ENCODE results near the gene EEF1G.

The EEF1G gene

DNA sequence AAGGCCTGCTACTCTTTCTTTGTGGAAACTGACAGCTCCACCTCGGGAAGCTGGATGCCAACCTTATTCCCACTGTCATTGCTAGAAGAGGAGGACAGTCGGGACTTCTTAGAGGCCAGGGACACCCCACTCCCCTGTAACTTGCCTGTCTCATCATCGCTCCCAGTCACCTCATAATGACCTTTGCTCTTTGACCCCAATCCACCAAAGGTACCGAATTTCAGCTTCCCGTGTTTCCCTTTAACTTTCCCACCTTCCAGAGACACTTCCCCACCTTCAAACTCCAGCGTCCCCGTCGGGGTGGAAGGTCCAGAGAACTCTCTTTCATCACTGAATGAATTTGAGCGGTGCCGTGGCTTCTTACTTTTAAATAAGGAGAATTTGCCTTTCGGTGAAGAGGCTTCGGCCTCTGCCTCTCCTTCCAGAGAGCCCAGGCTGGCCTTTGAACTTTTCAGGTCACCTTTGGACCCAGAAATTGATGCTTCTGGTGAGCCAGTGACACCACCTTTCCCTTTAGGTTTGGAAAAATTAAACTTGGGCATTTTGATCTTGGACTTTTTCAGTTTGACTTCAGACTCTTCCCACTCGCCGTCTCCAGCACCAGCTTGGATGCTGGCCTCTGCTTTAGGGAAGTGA is 56.8 kb downstream of the EEF1G start:
- TF ChIP-seq, protein P1, sequence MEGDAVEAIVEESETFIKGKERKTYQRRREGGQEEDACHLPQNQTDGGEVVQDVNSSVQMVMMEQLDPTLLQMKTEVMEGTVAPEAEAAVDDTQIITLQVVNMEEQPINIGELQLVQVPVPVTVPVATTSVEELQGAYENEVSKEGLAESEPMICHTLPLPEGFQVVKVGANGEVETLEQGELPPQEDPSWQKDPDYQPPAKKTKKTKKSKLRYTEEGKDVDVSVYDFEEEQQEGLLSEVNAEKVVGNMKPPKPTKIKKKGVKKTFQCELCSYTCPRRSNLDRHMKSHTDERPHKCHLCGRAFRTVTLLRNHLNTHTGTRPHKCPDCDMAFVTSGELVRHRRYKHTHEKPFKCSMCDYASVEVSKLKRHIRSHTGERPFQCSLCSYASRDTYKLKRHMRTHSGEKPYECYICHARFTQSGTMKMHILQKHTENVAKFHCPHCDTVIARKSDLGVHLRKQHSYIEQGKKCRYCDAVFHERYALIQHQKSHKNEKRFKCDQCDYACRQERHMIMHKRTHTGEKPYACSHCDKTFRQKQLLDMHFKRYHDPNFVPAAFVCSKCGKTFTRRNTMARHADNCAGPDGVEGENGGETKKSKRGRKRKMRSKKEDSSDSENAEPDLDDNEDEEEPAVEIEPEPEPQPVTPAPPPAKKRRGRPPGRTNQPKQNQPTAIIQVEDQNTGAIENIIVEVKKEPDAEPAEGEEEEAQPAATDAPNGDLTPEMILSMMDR (IDR thresholded peaks at IDR 0.05; ENCODE audit: borderline replicate concordance, insufficient read depth, low read depth, low read length): no peak
- H3K4me3 ChIP-seq (ENCODE audit: low read depth, low read length): no peak overlapping the region

DNA sequence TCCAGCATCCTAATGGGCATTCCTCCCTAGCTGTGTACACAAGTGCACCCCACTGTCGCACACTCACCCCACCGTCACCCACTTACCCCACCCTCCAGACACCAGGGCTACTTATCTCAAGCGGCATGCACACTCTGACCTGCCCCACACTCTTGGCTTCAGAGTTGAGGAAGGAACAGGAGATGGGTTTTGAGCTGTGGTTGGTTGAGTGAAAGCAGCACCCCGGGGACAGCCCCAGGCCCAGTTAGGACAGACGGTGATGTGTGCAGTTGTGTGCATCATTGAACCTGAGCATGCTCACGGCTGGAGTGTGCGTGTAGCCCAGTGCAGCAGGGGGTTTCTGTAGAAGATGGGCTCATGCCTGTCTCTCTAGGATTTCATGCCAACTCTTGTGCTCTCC is 59.5 kb downstream of the EEF1G start:
- TF ChIP-seq, protein P1 (IDR thresholded peaks at IDR 0.05; ENCODE audit: borderline replicate concordance, insufficient read depth, low read depth, low read length): no peak

DNA sequence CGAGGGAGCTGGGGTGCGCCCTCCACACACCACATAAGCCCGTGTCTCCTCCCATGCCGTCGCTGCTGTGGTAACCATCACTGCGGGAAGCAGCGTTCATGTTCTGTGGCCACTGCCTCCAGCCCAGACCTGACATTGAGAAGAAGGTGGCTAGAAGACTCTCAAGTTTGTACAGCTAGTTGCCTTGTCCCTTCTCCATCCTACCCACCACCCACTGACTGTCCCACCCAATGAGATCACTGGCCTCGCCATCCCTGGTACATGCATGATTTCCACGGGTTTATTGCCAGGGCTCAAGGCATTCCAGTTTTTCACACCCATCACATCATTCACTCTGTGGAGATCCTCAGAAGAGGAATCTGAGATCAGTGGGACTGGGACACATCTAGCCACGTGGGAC is 60.1 kb downstream of the EEF1G start:
- TF ChIP-seq, protein P1 (IDR thresholded peaks at IDR 0.05; ENCODE audit: borderline replicate concordance, insufficient read depth, low read depth, low read length): no peak
- H3K4me3 ChIP-seq (ENCODE audit: low read depth, low read length): no peak overlapping the region

More for the DNA sequence above, 59.5 kb downstream of the EEF1G start:
- no peak overlapping the region for H3K4me3 ChIP-seq (ENCODE audit: low read depth, low read length)

DNA sequence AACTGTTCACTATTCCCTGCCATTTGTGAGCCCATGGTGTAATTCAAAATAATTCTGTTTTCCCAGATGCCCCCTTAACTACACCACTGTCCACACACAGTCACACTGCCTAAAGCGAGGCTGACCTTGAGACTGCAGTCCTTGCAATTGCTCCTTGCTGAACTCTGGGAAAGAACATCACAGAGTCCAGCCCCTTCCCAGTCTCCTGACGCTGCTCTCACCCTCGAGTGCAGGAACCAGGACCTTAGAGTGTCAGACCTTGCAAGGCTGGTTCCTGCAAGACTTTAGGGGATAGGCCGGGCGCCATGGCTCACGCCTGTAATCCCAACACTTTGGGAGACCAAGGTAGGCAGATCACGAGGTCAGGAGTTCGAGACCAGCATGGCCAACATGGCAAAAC is 60.7 kb downstream of the EEF1G start:
- TF ChIP-seq, protein P1 (IDR thresholded peaks at IDR 0.05; ENCODE audit: borderline replicate concordance, insufficient read depth, low read depth, low read length): no peak
- no peak overlapping the region for H3K4me3 ChIP-seq (ENCODE audit: low read depth, low read length)

Data from GM12875 (cell line).